Subcutaneous adipose tissue (tissue), 4 donors: ENCODE measurements around the gene ANKLE1. TPM values are rescaled to one million over a fixed set of nuclear protein-coding genes. Genes with fewer than 3 reads are reported as not detected.

ENCODE experiments used
- CTCF ChIP-seq: fragments of 450-650 bp; IDR thresholded peaks from one replicate; pipeline ENCODE4 v1.5.1; 2016; ENCODE audit warnings: low read depth, mild to moderate bottlenecking, control low read depth, antibody characterized with exemption, moderate library complexity
- total RNA-seq, 4 donors: library from RNA; depleted of rRNA; stranded (reverse); fragments of >200 nt; gene quantifications; one replicate each; pipeline ENCODE4 v1.1.0, GENCODE V29; 2016

The ANKLE1 gene
- total RNA-seq, 4 donors from 2014 or later = 0.22 to 0.51 TPM; not detected in 2

DNA sequence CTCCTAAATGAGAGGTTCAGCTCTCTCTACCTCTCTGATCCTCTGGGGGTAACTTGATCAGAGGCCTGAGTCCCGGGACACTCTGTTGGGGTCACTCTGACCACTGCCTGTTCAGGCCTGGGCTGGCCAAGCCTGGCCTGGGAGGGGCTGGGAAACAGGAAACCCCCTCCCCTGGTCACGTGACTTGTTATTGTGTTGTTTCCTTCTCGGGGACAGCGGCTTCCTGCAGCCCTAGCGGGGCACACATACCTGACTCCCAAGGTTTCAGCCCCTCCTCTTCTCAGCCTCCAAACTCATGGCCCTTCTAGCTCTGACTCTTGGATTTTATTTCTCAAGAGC is 17.1 kb upstream of the ANKLE1 start, which contains the start of gene USHBP1:
Gene USHBP1, minus strand, starts transcription at position 105 of the 339 bp plus-strand sequence. CDS start 446 bp downstream, outside the sequence.
- TF ChIP-seq CTCF = no peak

DNA sequence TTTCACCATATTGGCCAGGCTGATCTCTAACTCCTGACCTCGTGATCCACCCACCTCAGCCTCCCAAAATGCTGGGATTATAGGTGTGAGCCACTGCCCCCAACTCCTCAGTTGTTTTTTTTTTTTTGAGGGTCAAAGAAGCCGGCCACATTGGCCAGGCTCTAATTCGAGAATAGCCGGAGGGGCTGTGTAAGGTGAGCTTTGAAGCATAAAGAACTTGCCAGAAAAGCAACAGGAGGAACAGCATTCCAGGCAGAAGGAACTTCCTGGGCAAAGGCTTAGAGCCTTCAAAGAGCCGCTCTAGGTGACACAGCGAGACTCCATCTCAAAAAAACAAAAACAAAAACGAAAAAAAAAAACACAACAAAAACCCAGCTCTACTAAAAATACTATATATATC is 15.7 kb upstream of the ANKLE1 start:
- TF ChIP-seq CTCF = no peak

GRCh38 chr19:17266589-17266974 is 15.1 kb upstream of the ANKLE1 start:
- no peak for TF ChIP-seq CTCF

- no peak for TF ChIP-seq CTCF
These were observed 14.5 kb upstream of the ANKLE1 start, which contains the start of gene BABAM1 for GRCh38 chr19:17266975-17267788. Gene BABAM1, plus strand, starts transcription at chr19:17267443. Its CDS starts 1,364 bp downstream, at chr19:17268807.

GRCh38 chr19:17268754-17269153 is 12.9 kb upstream of the ANKLE1 start:
- TF ChIP-seq CTCF = no peak

DNA sequence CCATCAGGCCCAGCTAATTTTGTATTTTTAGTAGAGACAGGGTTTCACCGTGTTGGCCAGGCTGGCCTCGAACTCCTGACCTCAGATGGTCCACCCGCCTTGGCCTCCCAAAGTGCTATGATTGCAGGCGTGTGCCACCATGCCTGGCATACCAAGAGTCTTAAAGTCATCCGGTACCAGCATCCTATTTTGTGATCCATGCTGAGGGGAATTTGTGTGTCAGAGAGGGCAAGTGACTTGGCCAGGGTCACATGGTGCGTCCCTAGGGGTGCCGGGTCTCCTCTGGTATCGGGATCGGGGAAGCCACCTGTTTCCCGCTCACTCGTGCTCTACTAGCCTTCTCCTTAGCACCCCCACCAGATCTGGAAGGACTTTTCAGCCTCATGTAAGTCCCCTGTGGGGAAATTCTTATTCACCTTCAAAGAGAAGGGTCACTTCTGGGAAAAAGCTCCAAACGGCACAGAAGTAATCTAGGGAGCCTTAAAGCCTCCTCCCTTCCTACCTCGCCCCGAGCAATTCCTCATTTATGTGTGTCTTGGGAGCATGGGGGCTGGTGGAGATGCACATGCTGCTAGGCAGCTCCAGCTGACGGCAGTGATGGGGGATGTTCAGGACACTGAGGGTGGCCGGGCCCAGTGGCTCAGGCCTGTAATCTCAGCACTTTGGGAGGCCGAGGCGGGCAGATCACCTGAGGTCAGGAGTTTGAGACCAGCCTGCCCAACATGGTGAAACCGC is 6.1 kb upstream of the ANKLE1 start:
- no peak for TF ChIP-seq CTCF

DNA sequence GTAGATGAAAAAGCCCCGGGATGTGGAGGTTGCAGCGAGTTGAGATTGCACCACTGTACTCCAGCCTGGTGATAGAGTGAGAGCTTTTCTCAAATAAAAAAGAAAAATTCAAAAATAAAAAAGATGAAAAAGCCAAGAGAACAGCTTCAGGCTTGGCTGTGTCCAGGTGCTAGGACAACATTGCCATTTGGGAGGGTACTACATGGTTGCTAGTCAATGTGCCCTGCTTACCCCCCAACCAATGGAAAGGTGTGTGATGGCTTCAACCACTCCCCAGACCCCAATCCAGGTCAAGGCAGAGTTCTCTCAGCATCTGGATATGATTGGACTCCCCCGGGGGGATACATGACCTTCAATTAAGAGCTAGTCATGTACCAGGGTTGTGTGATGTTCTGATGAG is 2.3 kb upstream of the ANKLE1 start:
- TF ChIP-seq CTCF = no peak
